Measurements from ENCODE around the gene MRPL43. TPM values are rescaled to one million over a fixed set of nuclear protein-coding genes. Genes with fewer than 3 reads are reported as not detected.
A peak's percentile ranks its signal among the peaks of the same experiment; 100 is the strongest.

Gene MRPL43
- total and polyA plus RNA-seq, 9 of the 15 experiments (the other 6 are each of a cell fraction or from before 2014, with no cell fraction given), result 15.1 to 63.7 (median 37.2) TPM

DNA sequence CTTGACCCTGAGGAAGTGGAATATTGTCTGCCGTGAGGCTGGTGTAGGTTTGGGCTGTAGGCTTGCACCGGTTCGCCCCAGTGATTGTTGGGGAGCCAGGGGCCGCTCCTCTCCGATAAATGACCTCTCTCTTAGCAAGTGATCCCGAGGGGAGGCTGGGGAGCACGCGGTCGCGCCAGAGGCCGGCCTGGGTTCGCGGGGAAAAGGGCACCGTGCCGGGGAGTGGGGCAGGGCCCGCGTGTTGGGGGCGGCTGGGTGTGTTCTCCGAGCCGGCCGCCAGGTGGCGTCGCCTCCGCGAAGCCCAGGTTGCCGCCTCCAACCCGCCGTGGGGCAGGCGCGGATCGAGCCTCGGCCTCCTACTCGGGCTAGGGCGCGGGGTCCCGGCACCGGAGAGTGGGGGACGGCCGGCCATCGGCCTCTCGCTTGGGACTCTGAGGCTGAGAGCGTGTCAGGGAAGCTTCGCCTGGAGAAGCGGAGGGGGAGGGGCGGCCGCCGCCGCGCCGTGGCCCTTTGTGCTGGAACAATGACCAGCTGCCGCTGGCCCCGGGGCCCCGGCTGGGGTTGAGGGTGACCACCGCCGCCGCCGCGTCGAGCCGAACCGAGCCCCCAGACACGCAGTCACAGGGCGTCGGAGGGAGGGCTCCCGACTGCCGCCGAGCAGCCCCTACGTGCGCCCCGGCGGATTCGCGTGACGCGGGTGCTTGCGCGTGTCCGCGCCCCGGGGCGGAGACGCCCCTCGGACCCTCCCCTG is 11.9 kb upstream of the MRPL43 start (continued):
- TF ChIP-seq SRF (CRISPR knock-in tag; IDR thresholded peaks at IDR 0.05) (no peak), ZNF217 (CRISPR knock-in tag; IDR thresholded peaks at IDR 0.05) (no peak), CREM (IDR thresholded peaks at IDR 0.05; ENCODE audit: low read depth) (peak; percentile 79), CC2D1A (IDR thresholded peaks at IDR 0.05) (no peak), BHLHE40 (IDR thresholded peaks at IDR 0.05; ENCODE audit: low read length) (no peak), SMC3 (conservative IDR thresholded peaks at IDR 0.05; ENCODE audit: insufficient read depth, low read depth, low read length) (no peak), IFI16 (CRISPR knock-in tag; IDR thresholded peaks at IDR 0.05) (no peak), JUN (IDR thresholded peaks at IDR 0.05; ENCODE audit: borderline replicate concordance, low read depth, low read length) (no peak), JUN (CRISPR knock-in tag; IDR thresholded peaks at IDR 0.05; ENCODE audit: borderline replicate concordance) (0 out of 2 replicates have a peak, but pooled peaks have one; percentile 51), ZNF551 (CRISPR knock-in tag; IDR thresholded peaks at IDR 0.05) (no peak), FIP1L1 (IDR thresholded peaks at IDR 0.05; ENCODE audit: low read depth, low read length, poor library complexity, severe bottlenecking) (peak; percentile 38), TOE1 (IDR thresholded peaks at IDR 0.05; ENCODE audit: borderline replicate concordance) (no peak), TOE1 (CRISPR knock-in tag; IDR thresholded peaks at IDR 0.05; ENCODE audit: borderline replicate concordance, low read depth) (no peak), HNRNPUL1 (IDR thresholded peaks at IDR 0.05; ENCODE audit: low read length) (no peak), SMARCA5 (IDR thresholded peaks at IDR 0.05) (no peak), MECOM (CRISPR knock-in tag; IDR thresholded peaks at IDR 0.05) (no peak), ZNF668 (CRISPR knock-in tag; IDR thresholded peaks at IDR 0.05) (no peak), GTF2E2 (tag; IDR thresholded peaks at IDR 0.05) (no peak), HNRNPLL (IDR thresholded peaks at IDR 0.05; ENCODE audit: low read depth, low read length, poor library complexity, severe bottlenecking) (no peak), ZKSCAN3 (CRISPR knock-in tag; IDR thresholded peaks at IDR 0.05) (no peak), U2AF2 (optimal IDR thresholded peaks at IDR 0.05; ENCODE audit: low read depth, low read length) (no peak), STAG1 (CRISPR knock-in tag; IDR thresholded peaks at IDR 0.05; ENCODE audit: borderline replicate concordance) (no peak)
- TF ChIP-seq, protein P1, sequence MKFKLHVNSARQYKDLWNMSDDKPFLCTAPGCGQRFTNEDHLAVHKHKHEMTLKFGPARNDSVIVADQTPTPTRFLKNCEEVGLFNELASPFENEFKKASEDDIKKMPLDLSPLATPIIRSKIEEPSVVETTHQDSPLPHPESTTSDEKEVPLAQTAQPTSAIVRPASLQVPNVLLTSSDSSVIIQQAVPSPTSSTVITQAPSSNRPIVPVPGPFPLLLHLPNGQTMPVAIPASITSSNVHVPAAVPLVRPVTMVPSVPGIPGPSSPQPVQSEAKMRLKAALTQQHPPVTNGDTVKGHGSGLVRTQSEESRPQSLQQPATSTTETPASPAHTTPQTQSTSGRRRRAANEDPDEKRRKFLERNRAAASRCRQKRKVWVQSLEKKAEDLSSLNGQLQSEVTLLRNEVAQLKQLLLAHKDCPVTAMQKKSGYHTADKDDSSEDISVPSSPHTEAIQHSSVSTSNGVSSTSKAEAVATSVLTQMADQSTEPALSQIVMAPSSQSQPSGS (CRISPR knock-in tag; IDR thresholded peaks at IDR 0.05), result no peak
- TF ChIP-seq, protein P2, sequence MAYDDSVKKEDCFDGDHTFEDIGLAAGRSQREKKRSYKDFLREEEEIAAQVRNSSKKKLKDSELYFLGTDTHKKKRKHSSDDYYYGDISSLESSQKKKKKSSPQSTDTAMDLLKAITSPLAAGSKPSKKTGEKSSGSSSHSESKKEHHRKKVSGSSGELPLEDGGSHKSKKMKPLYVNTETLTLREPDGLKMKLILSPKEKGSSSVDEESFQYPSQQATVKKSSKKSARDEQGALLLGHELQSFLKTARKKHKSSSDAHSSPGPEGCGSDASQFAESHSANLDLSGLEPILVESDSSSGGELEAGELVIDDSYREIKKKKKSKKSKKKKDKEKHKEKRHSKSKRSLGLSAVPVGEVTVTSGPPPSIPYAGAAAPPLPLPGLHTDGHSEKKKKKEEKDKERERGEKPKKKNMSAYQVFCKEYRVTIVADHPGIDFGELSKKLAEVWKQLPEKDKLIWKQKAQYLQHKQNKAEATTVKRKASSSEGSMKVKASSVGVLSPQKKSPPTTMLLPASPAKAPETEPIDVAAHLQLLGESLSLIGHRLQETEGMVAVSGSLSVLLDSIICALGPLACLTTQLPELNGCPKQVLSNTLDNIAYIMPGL (CRISPR knock-in tag; IDR thresholded peaks at IDR 0.05), result peak; percentile 74; the same call in 1 of the 2 replicates
- TF ChIP-seq, protein P3, sequence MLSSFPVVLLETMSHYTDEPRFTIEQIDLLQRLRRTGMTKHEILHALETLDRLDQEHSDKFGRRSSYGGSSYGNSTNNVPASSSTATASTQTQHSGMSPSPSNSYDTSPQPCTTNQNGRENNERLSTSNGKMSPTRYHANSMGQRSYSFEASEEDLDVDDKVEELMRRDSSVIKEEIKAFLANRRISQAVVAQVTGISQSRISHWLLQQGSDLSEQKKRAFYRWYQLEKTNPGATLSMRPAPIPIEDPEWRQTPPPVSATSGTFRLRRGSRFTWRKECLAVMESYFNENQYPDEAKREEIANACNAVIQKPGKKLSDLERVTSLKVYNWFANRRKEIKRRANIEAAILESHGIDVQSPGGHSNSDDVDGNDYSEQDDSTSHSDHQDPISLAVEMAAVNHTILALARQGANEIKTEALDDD (IDR thresholded peaks at IDR 0.05), result no peak
